ENCODE results near the gene ANKRD13A.

DNA sequence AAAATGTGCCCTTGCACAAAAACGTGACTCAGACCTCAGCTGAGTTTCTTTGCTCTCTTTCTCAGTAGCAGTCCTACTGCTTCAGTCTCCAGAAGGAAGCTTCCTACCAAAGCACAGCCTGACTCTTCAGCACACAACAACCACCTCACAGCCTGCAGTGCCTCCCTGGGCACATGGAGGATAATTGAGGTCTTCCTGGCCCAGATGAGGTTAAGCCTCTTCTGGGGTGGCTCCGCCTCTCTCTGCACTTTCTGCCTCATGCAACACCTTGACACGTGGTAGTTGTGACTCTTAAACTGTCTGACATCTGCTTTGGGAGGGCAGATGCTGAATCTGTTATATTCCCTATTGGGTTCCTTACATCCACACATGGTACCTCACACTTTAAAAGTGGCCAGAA, 36.8 kb upstream of the ANKRD13A start:
- TF ChIP-seq CTCF (IDR thresholded peaks at IDR 0.05) (no peak), POLR2A (IDR thresholded peaks at IDR 0.05) (no peak)

All from ovary (tissue), 3 donors.